ENCODE measurements around the gene CPOX.
"Not testable (repeated sequence)": the region's sequence is repeated elsewhere in the genome, so short reads cannot be mapped to it uniquely, and the experiment has no call there.

The CPOX gene

GRCh38 chr3:98561727-98562521 lies 31.5 kb downstream of the CPOX start:
- TF ChIP-seq CTCF (IDR thresholded peaks at IDR 0.05; ENCODE audit: insufficient read depth, low read length, poor library complexity, severe bottlenecking): no peak
- no peak for TF ChIP-seq EZH2phosphoT487 (conservative IDR thresholded peaks at IDR 0.05; ENCODE audit: low read length)
- peak overlapping the region; percentile 29 for H3K4me3 ChIP-seq (ENCODE audit: insufficient read depth, low read length, poor library complexity, severe bottlenecking)
- H3K79me2 ChIP-seq (ENCODE audit: insufficient read depth, low read length): no peaks in the 10 kb centered on the region
- H3K9ac ChIP-seq (ENCODE audit: low read length): peak overlapping the region; percentile 39
- H3K27me3 ChIP-seq (ENCODE audit: low read length): no peaks in the 10 kb centered on the region
- H3K36me3 ChIP-seq (ENCODE audit: low read length): no peaks in the 10 kb centered on the region
- no peaks in the 10 kb centered on the region for H4K20me1 ChIP-seq (ENCODE audit: low read depth, low read length)
- H3K4me2 ChIP-seq (ENCODE audit: low read depth, low read length, poor library complexity, severe bottlenecking): peak overlapping the region; percentile 80
- H3K9me2 ChIP-seq (replicated peaks; ENCODE audit: insufficient read depth, low read length): no peaks in the 10 kb centered on the region
- H3K9me3 ChIP-seq (ENCODE audit: insufficient read depth, low read length): no peaks in the 10 kb centered on the region
- peaks cover 58% of the 10 kb centered on the region for H3F3A ChIP-seq (ENCODE audit: insufficient read depth)
- H2AFZ ChIP-seq (ENCODE audit: low read depth, low read length, severe bottlenecking): no peak overlapping the region
- H3K27ac ChIP-seq (ENCODE audit: low read depth, low read length): peak overlapping the region; percentile 92

- Histone ChIP-seq H3F3A (ENCODE audit: insufficient read depth) (peaks cover 65% of the 10 kb centered on the region), H3K79me2 (ENCODE audit: insufficient read depth, low read length) (no peaks in the 10 kb centered on the region), H3K9me3 (ENCODE audit: insufficient read depth, low read length) (no peaks in the 10 kb centered on the region), H3K9ac (ENCODE audit: low read length) (peak overlapping the region; percentile 12; the same call in 1 of the 2 replicates), H4K20me1 (ENCODE audit: low read depth, low read length) (no peaks in the 10 kb centered on the region), H3K36me3 (ENCODE audit: low read length) (no peaks in the 10 kb centered on the region), H3K27me3 (ENCODE audit: low read length) (no peaks in the 10 kb centered on the region), H3K9me2 (replicated peaks; ENCODE audit: insufficient read depth, low read length) (no peaks in the 10 kb centered on the region), H3K27ac (ENCODE audit: low read depth, low read length) (peak overlapping the region; percentile 92), H2AFZ (ENCODE audit: low read depth, low read length, severe bottlenecking) (no peak overlapping the region), H3K4me3 (ENCODE audit: insufficient read depth, low read length, poor library complexity, severe bottlenecking) (no peak overlapping the region), H3K4me2 (ENCODE audit: low read depth, low read length, poor library complexity, severe bottlenecking) (peak overlapping the region; percentile 38)
- TF ChIP-seq CTCF (IDR thresholded peaks at IDR 0.05; ENCODE audit: insufficient read depth, low read length, poor library complexity, severe bottlenecking) (no peak), EZH2phosphoT487 (conservative IDR thresholded peaks at IDR 0.05; ENCODE audit: low read length) (no peak)
Observed at GRCh38 chr3:98560911-98561310, 32.5 kb downstream of the CPOX start.

GRCh38 chr3:98559769-98560168 lies 33.6 kb downstream of the CPOX start:
- H2AFZ ChIP-seq (ENCODE audit: low read depth, low read length, severe bottlenecking); H3K27ac ChIP-seq (ENCODE audit: low read depth, low read length); H3K4me3 ChIP-seq (ENCODE audit: insufficient read depth, low read length, poor library complexity, severe bottlenecking); H4K20me1 ChIP-seq (ENCODE audit: low read depth, low read length); H3K4me2 ChIP-seq (ENCODE audit: low read depth, low read length, poor library complexity, severe bottlenecking); H3K36me3 ChIP-seq (ENCODE audit: low read length); H3K9me3 ChIP-seq (ENCODE audit: insufficient read depth, low read length); H3K79me2 ChIP-seq (ENCODE audit: insufficient read depth, low read length); H3K9ac ChIP-seq (ENCODE audit: low read length); H3K27me3 ChIP-seq (ENCODE audit: low read length); H3K9me2 ChIP-seq (replicated peaks; ENCODE audit: insufficient read depth, low read length): not testable (repeated sequence)
- H3F3A ChIP-seq (ENCODE audit: insufficient read depth): peaks cover 55% of the 10 kb centered on the region

GRCh38 chr3:98558100-98558827 lies 35.1 kb downstream of the CPOX start:
- H3K27me3 ChIP-seq (ENCODE audit: low read length): no peaks in the 10 kb centered on the region
- H2AFZ ChIP-seq (ENCODE audit: low read depth, low read length, severe bottlenecking): no peak overlapping the region
- peaks cover 40% of the 10 kb centered on the region for H3F3A ChIP-seq (ENCODE audit: insufficient read depth)
- H3K9me2 ChIP-seq (replicated peaks; ENCODE audit: insufficient read depth, low read length): no peaks in the 10 kb centered on the region
- H3K36me3 ChIP-seq (ENCODE audit: low read length): no peaks in the 10 kb centered on the region
- TF ChIP-seq EZH2phosphoT487 (conservative IDR thresholded peaks at IDR 0.05; ENCODE audit: low read length) (no peak), CTCF (IDR thresholded peaks at IDR 0.05; ENCODE audit: insufficient read depth, low read length, poor library complexity, severe bottlenecking) (no peak)
- H3K9me3 ChIP-seq (ENCODE audit: insufficient read depth, low read length): no peaks in the 10 kb centered on the region
- no peak overlapping the region for H3K4me3 ChIP-seq (ENCODE audit: insufficient read depth, low read length, poor library complexity, severe bottlenecking)
- peak overlapping the region; percentile 85 for H3K27ac ChIP-seq (ENCODE audit: low read depth, low read length)
- no peaks in the 10 kb centered on the region for H4K20me1 ChIP-seq (ENCODE audit: low read depth, low read length)
- no peaks in the 10 kb centered on the region for H3K79me2 ChIP-seq (ENCODE audit: insufficient read depth, low read length)
- H3K9ac ChIP-seq (ENCODE audit: low read length): peak overlapping the region; percentile 34
- H3K4me2 ChIP-seq (ENCODE audit: low read depth, low read length, poor library complexity, severe bottlenecking): peak overlapping the region; percentile 74
